Right cardiac atrium (tissue), 5 donors: ENCODE measurements around the gene GOLGA6L10. TPM values are rescaled to one million over a fixed set of nuclear protein-coding genes. Genes with fewer than 3 reads are reported as not detected.
A peak's percentile ranks its signal among the peaks of the same experiment; 100 is the strongest.
"Not testable (repeated sequence)": the region's sequence is repeated elsewhere in the genome, so short reads cannot be mapped to it uniquely, and the experiment has no call there.

ENCODE experiments used
- ATAC-seq, 2 donors: fragments of 200-7000 bp; cut with Tn5 transposase; one replicate each; pipeline versions ENCODE4 v1.8.0 to v1.9.1; 2020; ENCODE audit warnings: moderate library complexity in 2 of 2, mild to moderate bottlenecking in 1 of 2
- DNase-seq, 3 donors: peaks; one replicate each; pipeline ENCODE4 v3.0.0-alpha.2; 2020
- H3K27ac ChIP-seq: one replicate; pipeline ENCODE4 v1.5.1; 2013; ENCODE audit warnings: mild to moderate bottlenecking, low read length, control low read depth, moderate library complexity
- H3K27me3 ChIP-seq: one replicate; pipeline ENCODE4 v1.6.1; 2013; ENCODE audit not compliant: control insufficient read depth, insufficient read depth
- H3K4me1 ChIP-seq: one replicate; pipeline ENCODE4 v1.6.1; 2013; ENCODE audit warnings: low read length; ENCODE audit not compliant: control insufficient read depth, insufficient read depth
- H3K4me3 ChIP-seq: one replicate; pipeline ENCODE4 v1.5.1; 2013; ENCODE audit warnings: low read length, control low read depth
- H3K9me3 ChIP-seq: one replicate; pipeline ENCODE4 v1.6.1; 2013; ENCODE audit warnings: low read length; ENCODE audit not compliant: control insufficient read depth
- WGBS: extraction: QIAGEN DNeasy Blood & Tissue Kit; methylation state at CpG from one replicate; pipeline ENCODE4 v1.1.7; 2013; 5-methylcytosine and 5-hydroxymethylcytosine counted together
- intact Hi-C, 4 donors: fragments of 100-400 bp; cut with DNase I; formaldehyde crosslinking; loops; one replicate each; pipeline versions ENCODE4 v1.11.0 to v1.14.0; 2022 to 2023
- long read RNA-seq, 4 donors: library from polyadenylated mRNA; unstranded; transcript quantifications; one replicate each; pipeline ENCODE4 v2.0.0, GENCODE V29; 2020 to 2021
- polyA plus RNA-seq: library from polyadenylated mRNA; stranded (reverse); fragments of 200-250 nt; gene quantifications from one replicate; pipeline ENCODE4 v1.2.3, GENCODE V29; 2013
- total RNA-seq, 4 donors: library from RNA; stranded (reverse); fragmentation: NEBNext Ultra II Directional; extraction: Animal tissue kit (Norgen Biotek cat#: 25700); gene quantifications; one replicate each; pipeline ENCODE4 v1.2.1, GENCODE V29; 2021
- donor health status: healthy with polysubstance abuse.
- donor health status: DM: no; HTN: yes; CAD: no.
- donor health status: DM: no; HTN: no; CAD: no.
- donor health status: DM: no; HTN: yes; CAD: no; lungs with severe emphysema.
- donor health status: DM: yes; HTN: yes; CAD: no.

The GOLGA6L10 gene, protein sequence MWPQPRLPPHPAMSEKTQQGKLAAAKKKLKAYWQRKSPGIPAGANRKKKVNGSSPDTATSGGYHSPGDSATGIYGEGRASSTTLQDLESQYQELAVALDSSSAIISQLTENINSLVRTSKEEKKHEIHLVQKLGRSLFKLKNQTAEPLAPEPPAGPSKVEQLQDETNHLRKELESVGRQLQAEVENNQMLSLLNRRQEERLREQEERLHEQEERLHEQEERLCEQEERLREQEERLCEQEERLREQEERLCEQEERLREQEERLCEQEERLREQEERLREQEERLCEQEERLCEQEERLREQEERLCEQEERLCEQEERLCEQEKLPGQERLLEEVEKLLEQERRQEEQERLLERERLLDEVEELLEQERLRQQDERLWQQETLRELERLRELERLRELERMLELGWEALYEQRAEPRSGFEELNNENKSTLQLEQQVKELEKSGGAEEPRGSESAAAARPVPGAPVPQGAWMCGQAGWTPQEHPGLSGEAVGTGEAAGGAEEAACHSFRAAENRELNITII
- 1 to 10 TPM in 1 of 4 donors, under 1 TPM in 2, not detected in 1; 0.21 to 1.4 (median 0.28) TPM for total RNA-seq
- polyA plus RNA-seq, result 0.72 TPM
- long read RNA-seq, donor 1, result 0 reads
- long read RNA-seq, donor 2, result 0 reads
- long read RNA-seq, donor 3, result 0 reads
- long read RNA-seq, donor 4, result 0 reads

DNA sequence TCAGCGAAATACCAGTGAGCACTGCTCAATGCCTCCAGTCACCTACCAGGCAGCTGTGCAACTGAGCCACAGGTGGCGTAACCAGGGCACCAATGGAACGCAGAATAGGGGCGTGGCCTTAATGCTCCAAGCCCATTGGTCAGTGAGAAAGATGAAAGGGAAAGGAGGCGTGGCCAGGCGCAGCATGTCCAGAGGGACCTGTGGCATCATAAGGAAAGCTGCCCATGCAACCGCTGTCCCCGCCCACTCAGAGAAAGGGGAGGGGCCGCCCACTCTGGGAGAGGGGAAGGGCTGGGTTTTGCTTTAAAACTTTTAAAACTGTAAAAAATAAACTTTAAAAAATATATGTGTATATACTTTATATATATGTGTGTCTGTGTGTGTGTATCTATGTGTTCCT is at the start of gene GOLGA6L10:
Gene GOLGA6L10 (minus strand): TSS at position 101 of the 400 bp plus-strand sequence. CDS start 100 bp downstream, at position 1.
- intact Hi-C loops, H3K4me3 ChIP-seq, ATAC-seq, H3K9me3 ChIP-seq, H3K27ac ChIP-seq, H3K27me3 ChIP-seq, H3K4me1 ChIP-seq: not testable (repeated sequence)
- DNase-seq, result peak in 1 of 3 donors; percentile 17
- no CpG with 5 or more reads among the region's 9 CpGs for WGBS

GRCh38 chr15:82398785-82399184 is 49.5 kb upstream of the GOLGA6L10 start:
- ATAC-seq, result no peak
- intact Hi-C loops, result no loop called here
- no peaks in the 10 kb centered on the region for H3K27me3 ChIP-seq

GRCh38 chr15:82397817-82398216 is 48.5 kb upstream of the GOLGA6L10 start:
- H3K4me3 ChIP-seq, result no peak overlapping the region
- H3K4me1 ChIP-seq, result no peaks in the 10 kb centered on the region
- no peaks in the 10 kb centered on the region for H3K9me3 ChIP-seq
- DNase-seq (no peak), ATAC-seq (no peak)
- H3K27me3 ChIP-seq, result no peaks in the 10 kb centered on the region
- WGBS, result 86% methylated on average over 3 of the region's 3 CpGs
- no peak overlapping the region for H3K27ac ChIP-seq
- intact Hi-C loops, result no loop called here

More at GRCh38 chr15:82398785-82399184, 49.5 kb upstream of the GOLGA6L10 start:
- WGBS, result 86% methylated on average over 1 of the region's 1 CpG
- H3K4me3 ChIP-seq, result no peak overlapping the region
- no peaks in the 10 kb centered on the region for H3K4me1 ChIP-seq
- H3K27ac ChIP-seq, result no peak overlapping the region
- no peak for DNase-seq
- H3K9me3 ChIP-seq, result no peaks in the 10 kb centered on the region

DNA sequence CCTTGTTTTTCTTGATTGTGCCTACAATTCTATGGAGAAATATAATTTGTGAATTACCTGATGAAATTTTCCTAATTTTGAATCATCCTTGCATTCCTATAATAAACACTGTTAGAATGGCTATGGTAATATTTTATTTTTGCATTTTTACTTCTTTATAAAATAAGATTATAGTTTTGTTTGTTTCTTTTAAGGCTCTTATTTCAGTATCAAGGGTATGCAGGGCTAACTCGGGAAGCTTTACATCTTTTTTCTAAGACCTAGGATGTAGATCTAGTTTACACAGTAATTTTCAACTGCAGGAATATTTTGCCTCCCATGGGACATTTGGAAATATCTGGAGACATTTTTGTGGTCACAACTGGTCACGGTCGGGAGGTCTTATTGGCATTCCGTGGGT is 46.5 kb upstream of the GOLGA6L10 start:
- H3K4me3 ChIP-seq, H3K9me3 ChIP-seq, intact Hi-C loops, ATAC-seq, DNase-seq, H3K27ac ChIP-seq, H3K4me1 ChIP-seq, H3K27me3 ChIP-seq: not testable (repeated sequence)
- WGBS, result 68% methylated on average over 1 of the region's 4 CpGs

- no peak for ATAC-seq
- H3K9me3 ChIP-seq, result no peaks in the 10 kb centered on the region
- DNase-seq, result no peak
- no peak overlapping the region for H3K4me3 ChIP-seq
- intact Hi-C loops, result no loop called here
- H3K4me1 ChIP-seq, result no peaks in the 10 kb centered on the region
- no peak overlapping the region for H3K27ac ChIP-seq
- H3K27me3 ChIP-seq, result no peaks in the 10 kb centered on the region
- 93% methylated on average over 4 of the region's 4 CpGs for WGBS
Measured at GRCh38 chr15:82393671-82394070, 44.4 kb upstream of the GOLGA6L10 start.

DNA sequence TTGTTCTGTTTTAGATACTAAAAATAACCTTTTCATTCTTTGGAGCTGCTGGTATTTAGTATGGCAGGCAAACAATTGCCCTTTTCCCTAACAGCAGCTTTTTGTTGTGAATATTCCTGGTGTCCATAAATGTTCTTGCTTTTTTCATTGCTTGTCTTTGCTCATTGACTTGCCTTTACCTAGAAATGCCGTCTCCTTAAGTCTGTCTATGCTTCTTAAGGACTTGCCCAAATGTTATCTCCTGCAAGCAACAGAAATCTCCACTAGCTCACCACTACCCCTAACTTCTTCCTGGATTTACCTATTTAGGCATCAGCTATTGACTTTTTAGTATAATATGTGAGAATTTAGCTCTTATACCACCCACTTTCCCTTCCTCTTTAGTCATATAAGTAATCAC is 42.8 kb upstream of the GOLGA6L10 start:
- H3K4me3 ChIP-seq, ATAC-seq, H3K27ac ChIP-seq, H3K27me3 ChIP-seq, H3K9me3 ChIP-seq, DNase-seq, H3K4me1 ChIP-seq, intact Hi-C loops: not testable (repeated sequence)
- WGBS, result 96% methylated on average over 1 of the region's 1 CpG

DNA sequence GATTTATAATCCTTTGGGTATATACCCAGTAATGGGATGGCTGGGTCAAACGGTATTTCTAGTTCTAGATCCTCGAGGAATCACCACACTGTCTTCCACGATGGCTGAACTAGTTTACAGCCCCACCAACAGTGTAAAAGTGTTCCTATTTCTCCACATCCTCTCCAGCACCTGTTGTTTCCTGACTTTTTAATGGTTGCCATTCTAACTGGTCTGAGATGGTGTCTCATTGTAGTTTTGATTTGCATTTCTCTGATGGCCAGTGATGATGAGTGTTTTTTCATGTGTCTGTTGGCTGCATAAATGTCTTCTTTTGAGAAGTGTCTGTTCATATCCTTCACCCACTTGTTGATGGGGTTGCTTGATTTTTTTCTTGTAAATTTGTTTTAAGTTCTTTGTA is 40.9 kb upstream of the GOLGA6L10 start:
- not testable (repeated sequence) for H3K27ac ChIP-seq

GRCh38 chr15:82387209-82387608 is 37.9 kb upstream of the GOLGA6L10 start:
- H3K9me3 ChIP-seq, DNase-seq, ATAC-seq, H3K4me3 ChIP-seq, H3K4me1 ChIP-seq, intact Hi-C loops, H3K27ac ChIP-seq, H3K27me3 ChIP-seq: not testable (repeated sequence)

More for the DNA sequence above, 40.9 kb upstream of the GOLGA6L10 start:
- H3K4me1 ChIP-seq, H3K9me3 ChIP-seq, ATAC-seq, intact Hi-C loops, H3K27me3 ChIP-seq, DNase-seq, H3K4me3 ChIP-seq: not testable (repeated sequence)
- 89% methylated on average over 3 of the region's 3 CpGs for WGBS

- DNase-seq, intact Hi-C loops, H3K9me3 ChIP-seq, H3K27ac ChIP-seq, ATAC-seq, H3K27me3 ChIP-seq, H3K4me1 ChIP-seq, H3K4me3 ChIP-seq: not testable (repeated sequence)
- WGBS, result 75% methylated on average over 10 of the region's 11 CpGs
Measured at GRCh38 chr15:82381330-82381955, 32.2 kb upstream of the GOLGA6L10 start.

- H3K27me3 ChIP-seq, H3K4me3 ChIP-seq, ATAC-seq, intact Hi-C loops, H3K9me3 ChIP-seq, H3K4me1 ChIP-seq, H3K27ac ChIP-seq, DNase-seq: not testable (repeated sequence)
- 86% methylated on average over 6 of the region's 6 CpGs for WGBS
Measured at GRCh38 chr15:82379552-82379951, 30.3 kb upstream of the GOLGA6L10 start.

DNA sequence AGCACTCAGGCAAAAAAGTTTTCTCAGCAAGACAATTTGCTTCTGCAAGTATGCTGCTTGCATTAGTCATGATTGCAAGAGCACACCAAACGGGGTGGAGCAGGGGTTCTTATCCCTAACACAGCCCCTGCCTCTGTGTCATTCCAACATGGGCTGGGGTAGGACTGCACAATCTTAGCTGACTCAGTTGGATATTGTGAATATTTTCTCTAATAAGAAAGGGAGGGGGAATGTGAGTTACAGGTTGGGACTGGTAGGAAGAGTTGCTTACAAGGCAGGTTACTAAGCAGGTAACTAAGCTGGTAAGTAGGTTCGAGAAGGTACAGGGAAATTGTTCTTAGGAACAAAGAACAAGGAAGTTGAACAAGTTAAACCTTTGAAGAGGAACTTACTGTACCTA is 24.4 kb upstream of the GOLGA6L10 start:
- H3K27me3 ChIP-seq, H3K4me3 ChIP-seq, H3K4me1 ChIP-seq, H3K27ac ChIP-seq, intact Hi-C loops, H3K9me3 ChIP-seq, ATAC-seq: not testable (repeated sequence)
- 69% methylated on average over 2 of the region's 2 CpGs for WGBS
- peak in 1 of 3 donors; percentile 6 for DNase-seq
